Ascending aorta (tissue), 2 donors: ENCODE measurements around the gene RAB11FIP4. TPM values are rescaled to one million over a fixed set of nuclear protein-coding genes. Genes with fewer than 3 reads are reported as not detected.

Experiments
- DNase-seq, 2 donors: peaks; one replicate each; pipeline ENCODE4 v3.0.0-alpha.2; 2019; ENCODE audit warnings: low spot score in 2 of 2
- H3K27ac ChIP-seq, 2 donors: fragments of 200-600 bp; sonication (generic); one replicate each; pipeline ENCODE4 v1.5.1; 2016 to 2017; ENCODE audit warnings: mild to moderate bottlenecking in 1 of 2
- H3K27me3 ChIP-seq: fragments of 200-600 bp; sonication (generic); one replicate; pipeline ENCODE4 v1.5.1; 2017
- H3K36me3 ChIP-seq, 2 donors: fragments of 200-600 bp; sonication (generic); one replicate each; pipeline ENCODE4 v1.5.1; 2016
- H3K4me1 ChIP-seq, 2 donors: fragments of 200-600 bp; sonication (generic); one replicate each; pipeline ENCODE4 v1.5.1; 2016 to 2017; ENCODE audit warnings: mild to moderate bottlenecking in 1 of 2
- H3K4me3 ChIP-seq, 2 donors: fragments of 200-600 bp; sonication (generic); one replicate each; pipeline ENCODE4 v1.5.1; 2016 to 2017; ENCODE audit warnings: mild to moderate bottlenecking in 1 of 2
- H3K9me3 ChIP-seq, 2 donors: fragments of 200-600 bp; sonication (generic); one replicate each; pipeline ENCODE4 v1.5.1; 2016
- CTCF ChIP-seq, 3 experiments: fragments of 200-600 bp in 2 of 3; fragments of 450-650 bp in 1 of 3; sonication (generic) in 2 of 3; IDR thresholded peaks; one replicate each; pipeline ENCODE4 v1.5.1; 2016 to 2019; ENCODE audit warnings: antibody characterized with exemption in 3 of 3, mild to moderate bottlenecking in 1 of 3, moderate library complexity in 1 of 3
- intact Hi-C: fragments of 100-400 bp; cut with DNase I; formaldehyde crosslinking; loops from one replicate; pipeline ENCODE4 v1.15.1; 2023
- total RNA-seq: library from RNA; depleted of rRNA; stranded (reverse); fragments of >200 nt; gene quantifications from one replicate; pipeline ENCODE4 v1.1.0, GENCODE V29; 2016

The RAB11FIP4 gene
- total RNA-seq, 1 donor from 2014 or later = 0.85 TPM

- TF ChIP-seq CTCF (IDR thresholded peaks at IDR 0.05) = no peak
- Histone ChIP-seq H3K4me3 (no peak overlapping the region), H3K27me3 (no peaks in the 10 kb centered on the region), H3K4me1 (no peaks in the 10 kb centered on the region), H3K27ac (no peak overlapping the region), H3K36me3 (no peaks in the 10 kb centered on the region), H3K9me3 (no peaks in the 10 kb centered on the region)
- no peak for DNase-seq
- intact Hi-C loops = no loop called here
Observed at GRCh38 chr17:31472137-31472536, 80.7 kb downstream of the RAB11FIP4 start.

DNA sequence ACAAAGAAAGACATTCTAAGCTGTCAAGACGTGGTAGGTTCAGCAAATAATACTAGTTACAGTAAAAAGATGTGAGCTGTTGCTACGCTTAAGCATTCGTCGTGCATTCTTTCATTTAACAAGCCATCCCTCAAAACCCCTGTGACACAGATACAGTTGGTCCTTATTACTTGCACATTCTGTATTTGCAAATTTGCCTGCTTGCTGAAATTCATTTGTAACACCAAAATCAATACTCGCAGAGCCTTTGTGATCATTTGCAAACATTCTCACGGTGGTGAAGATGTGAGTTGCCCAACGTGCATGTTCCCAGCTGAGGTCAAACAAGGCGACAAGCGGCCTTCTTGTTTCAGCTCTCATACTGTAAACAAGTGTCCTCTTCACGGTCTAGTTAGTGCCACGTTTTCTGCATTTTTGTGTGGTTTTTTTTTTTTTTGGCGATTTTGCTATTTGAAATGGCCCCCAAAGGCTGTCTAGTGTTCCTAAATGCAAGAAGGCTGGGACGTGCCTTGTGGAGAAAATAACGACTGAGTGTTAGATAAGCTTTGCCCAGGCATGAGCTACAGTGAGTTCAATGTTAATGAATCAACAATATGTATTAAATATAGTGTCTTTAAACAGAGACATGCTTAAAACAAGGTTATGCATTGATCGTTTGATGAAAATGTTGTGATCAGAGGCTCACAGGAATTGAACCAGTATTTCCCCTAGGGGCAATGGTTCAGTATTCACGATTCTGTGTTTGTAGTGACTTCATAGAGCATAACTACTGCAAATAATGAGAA is 84.1 kb downstream of the RAB11FIP4 start:
- Histone ChIP-seq H3K27me3 (no peaks in the 10 kb centered on the region), H3K36me3 (no peaks in the 10 kb centered on the region), H3K4me3 (no peak overlapping the region), H3K27ac (no peak overlapping the region), H3K4me1 (no peaks in the 10 kb centered on the region), H3K9me3 (no peaks in the 10 kb centered on the region)
- TF ChIP-seq CTCF (IDR thresholded peaks at IDR 0.05) = no peak
- intact Hi-C loops = no loop called here
- no peak for DNase-seq

GRCh38 chr17:31476525-31477416 is 85.3 kb downstream of the RAB11FIP4 start:
- no peaks in the 10 kb centered on the region for H3K27me3 ChIP-seq
- DNase-seq = no peak
- no peaks in the 10 kb centered on the region for H3K4me1 ChIP-seq
- H3K9me3 ChIP-seq = no peaks in the 10 kb centered on the region
- TF ChIP-seq CTCF (IDR thresholded peaks at IDR 0.05) = no peak
- intact Hi-C loops = no loop called here
- H3K27ac ChIP-seq = no peak overlapping the region
- no peak overlapping the region for H3K4me3 ChIP-seq
- no peaks in the 10 kb centered on the region for H3K36me3 ChIP-seq

DNA sequence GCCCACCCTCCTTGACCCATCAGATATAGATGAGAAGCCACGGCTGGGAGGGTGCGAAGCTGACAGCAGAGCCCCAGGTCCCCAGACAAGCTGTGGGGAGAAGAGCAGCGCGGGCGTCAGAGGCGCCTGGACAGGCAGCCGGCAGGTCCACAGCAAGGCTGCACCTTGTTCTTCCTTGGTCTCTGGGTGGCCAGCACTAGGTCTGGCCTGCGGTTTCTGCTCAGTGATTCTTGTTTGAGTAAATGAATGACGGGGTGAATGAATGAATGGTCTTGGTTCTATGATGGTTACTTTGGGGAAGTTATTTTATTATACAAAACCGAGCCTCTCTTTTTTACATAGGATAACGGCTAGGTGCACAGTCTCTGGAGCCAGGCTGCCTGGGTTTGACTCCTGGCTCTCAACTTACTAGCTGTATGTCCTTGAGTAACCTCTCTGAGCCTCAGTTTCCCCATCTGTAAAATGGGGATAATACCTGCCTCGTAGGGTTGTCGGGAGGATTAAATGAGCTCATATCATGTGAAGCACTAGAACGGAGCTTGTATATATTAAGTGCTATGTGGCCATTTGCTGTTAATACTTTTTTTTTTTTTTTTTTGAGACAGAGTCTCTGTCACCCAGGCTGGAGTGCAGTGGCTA is 86.1 kb downstream of the RAB11FIP4 start:
- no peaks in the 10 kb centered on the region for H3K9me3 ChIP-seq
- no peaks in the 10 kb centered on the region for H3K4me1 ChIP-seq
- no peak for TF ChIP-seq CTCF (IDR thresholded peaks at IDR 0.05)
- H3K27ac ChIP-seq = no peak overlapping the region
- no peak overlapping the region for H3K4me3 ChIP-seq
- H3K36me3 ChIP-seq = no peaks in the 10 kb centered on the region
- no peaks in the 10 kb centered on the region for H3K27me3 ChIP-seq
- DNase-seq = no peak
- intact Hi-C loops = no loop called here

- no peaks in the 10 kb centered on the region for H3K4me1 ChIP-seq
- no peaks in the 10 kb centered on the region for H3K9me3 ChIP-seq
- H3K36me3 ChIP-seq = no peaks in the 10 kb centered on the region
- no peak overlapping the region for H3K4me3 ChIP-seq
- H3K27ac ChIP-seq = no peak overlapping the region
- intact Hi-C loops = no loop called here
- DNase-seq = no peak
- no peak for TF ChIP-seq CTCF (IDR thresholded peaks at IDR 0.05)
- H3K27me3 ChIP-seq = no peaks in the 10 kb centered on the region
Observed at GRCh38 chr17:31479062-31479408, 87.6 kb downstream of the RAB11FIP4 start.
